HG03439 (cell line): ENCODE measurements around the gene ADGRA1.
"Not testable (repeated sequence)": the region's sequence is repeated elsewhere in the genome, so short reads cannot be mapped to it uniquely, and the experiment has no call there.

Experiments
- ATAC-seq: cut with Tn5 transposase; IDR thresholded peaks from one replicate; pipeline ENCODE4 v1.9.1; 2021; ENCODE audit warnings: mild to moderate bottlenecking, moderate library complexity; ENCODE audit not compliant: unreplicated experiment

Gene ADGRA1

DNA sequence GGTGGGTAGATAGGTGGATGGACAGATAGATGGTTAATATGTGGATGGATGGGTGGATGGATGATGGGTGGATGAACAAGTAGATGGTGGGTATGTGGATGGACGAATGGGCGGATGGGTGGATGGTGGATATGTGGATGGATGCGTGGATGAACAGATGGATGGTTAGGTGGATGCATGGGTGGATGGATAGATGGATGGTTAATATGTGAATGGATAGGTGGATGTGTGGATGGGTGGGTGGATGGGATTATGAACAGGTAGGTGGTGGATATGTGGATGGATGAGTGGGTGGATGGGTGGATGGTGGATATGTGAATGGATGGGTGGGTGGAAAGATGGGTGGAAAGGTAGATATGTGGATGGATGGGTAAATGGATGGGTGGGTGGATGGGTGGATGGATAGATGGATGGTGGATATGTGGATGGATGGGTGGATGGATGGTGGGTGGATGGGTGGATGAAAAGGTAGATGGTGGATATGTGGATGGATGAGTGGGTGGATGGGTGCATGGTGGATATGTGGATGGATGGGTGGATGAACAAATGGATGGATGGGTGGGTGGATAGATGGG lies 87.1 kb downstream of the ADGRA1 start:
- ATAC-seq: no peak

DNA sequence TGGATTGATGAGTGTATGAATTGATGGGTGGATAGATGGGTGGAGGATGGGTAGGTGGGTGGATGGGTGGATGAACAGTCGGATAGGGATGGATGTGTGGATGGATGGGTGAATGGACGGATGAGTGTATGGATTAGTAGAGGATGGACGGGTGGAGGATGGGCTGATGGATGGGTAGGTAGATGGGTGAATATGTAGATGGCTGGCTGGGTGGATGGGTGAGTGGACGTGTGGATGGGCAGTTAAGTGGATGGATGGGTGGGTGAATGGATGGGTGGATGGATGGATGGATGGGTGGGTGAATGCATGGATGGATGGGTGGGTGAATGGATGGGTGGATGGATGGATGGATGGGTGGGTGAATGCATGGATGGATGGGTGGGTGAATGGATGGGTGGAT lies 87.9 kb downstream of the ADGRA1 start:
- not testable (repeated sequence) for ATAC-seq

DNA sequence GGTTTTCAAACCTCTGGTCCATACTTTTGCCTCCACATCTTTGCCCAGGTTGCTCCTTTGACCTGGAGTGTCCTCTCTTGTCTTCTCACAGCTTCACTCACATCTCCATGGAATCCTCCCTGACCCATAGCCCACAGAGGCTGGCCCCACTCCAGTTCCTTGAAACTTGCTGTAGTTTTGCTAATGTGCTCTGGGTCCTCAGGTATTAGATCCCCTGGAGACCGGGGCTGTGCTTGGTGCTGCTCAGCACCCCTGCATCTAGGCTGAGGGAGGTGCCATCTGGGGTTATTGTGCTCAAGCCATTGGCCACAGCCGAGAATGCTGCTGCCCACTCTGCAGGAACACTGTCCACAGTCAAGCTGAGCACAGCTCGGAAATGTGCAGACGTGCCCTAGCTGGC lies 88.8 kb downstream of the ADGRA1 start:
- no peak for ATAC-seq

DNA sequence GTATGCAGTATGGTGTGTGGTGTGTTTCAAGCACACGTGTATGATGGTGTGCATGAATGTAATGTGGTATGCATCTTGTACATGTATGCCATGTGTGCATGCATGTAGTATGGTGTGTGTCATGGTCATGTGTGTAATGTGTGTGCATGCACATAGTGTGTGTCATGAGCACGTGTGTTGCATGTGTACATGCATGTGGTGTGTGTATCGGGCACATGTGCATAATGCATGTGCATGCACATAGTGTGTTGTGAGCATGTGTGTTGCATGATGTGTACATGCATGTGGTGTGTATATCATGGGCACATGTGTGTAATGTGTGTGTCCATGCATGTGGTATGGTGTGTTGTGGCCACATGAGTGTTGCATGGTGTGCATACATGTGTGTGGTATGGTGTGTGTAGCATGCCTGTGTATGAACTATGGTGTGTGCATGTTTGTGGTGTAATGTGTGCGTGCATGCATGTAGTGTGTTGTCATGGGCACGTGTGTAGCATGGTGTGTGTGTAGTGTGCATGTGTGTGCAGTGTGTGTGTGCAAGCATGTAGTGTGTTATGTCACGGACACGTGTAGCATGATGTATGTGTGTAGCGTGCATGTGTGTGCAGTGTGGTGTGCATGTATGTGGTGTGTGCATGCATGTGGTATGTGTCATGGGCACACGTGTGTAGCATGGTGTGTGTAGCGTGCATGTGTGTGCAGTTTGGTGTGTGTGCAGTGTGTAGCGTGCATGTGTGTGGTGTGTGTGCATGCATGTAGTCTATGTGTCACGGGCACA lies 89.8 kb downstream of the ADGRA1 start:
- no peak for ATAC-seq

DNA sequence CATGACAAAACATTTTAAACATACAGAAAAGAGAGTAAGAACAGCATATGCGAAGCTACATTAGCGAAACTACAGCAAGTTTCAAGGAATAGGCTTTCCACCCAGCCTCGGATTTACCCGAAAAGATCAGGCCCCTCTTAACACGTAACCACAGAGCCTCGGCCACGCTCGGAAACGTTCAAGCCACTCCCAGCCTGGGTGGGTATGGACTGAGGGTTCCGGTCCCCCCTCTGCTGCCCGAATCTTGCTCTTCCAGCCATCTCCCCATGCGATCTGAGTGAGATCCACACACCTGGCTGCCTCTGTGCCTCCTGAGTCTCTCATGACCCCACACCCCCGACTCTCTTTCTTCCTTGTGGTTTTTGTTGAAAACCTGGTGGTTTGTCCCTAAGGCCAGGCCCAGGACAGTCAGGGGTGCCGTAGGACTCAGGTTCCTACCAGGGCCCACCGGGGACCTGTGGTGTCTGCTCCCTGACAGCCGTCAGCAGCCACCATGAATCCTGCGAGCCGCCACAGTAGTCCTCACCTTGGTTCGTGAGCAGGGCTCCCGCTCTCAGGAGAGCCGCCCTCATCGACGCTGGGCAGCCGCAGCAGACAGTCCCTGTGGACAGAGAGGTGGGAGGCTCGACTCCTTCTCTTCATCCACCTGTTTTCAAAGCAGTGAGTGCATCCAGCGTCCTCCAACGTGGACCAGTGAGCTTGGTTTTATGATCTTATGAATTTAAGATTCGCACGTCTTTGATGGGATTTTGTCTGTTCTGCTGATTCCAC lies 90.8 kb downstream of the ADGRA1 start:
- ATAC-seq: no peak

DNA sequence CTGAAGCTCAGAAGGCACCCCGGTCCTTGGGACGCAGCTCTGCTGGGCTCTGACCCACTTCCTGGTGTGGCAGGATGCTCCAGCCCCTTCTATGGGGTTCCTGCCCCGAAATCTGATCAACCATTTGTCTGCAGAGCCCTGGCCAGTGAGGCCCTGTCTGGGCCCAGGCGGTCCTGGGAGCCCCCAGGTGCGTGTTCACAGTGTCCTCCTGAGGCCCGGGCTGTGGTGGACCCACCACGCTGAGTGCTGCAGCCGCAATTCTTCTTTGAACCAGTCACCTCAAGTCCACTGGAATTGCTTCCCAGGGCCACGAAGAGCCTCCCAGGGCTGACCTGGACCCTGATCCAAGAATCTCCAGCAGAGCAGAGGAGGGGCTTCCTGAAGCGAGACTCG lies 91.4 kb downstream of the ADGRA1 start:
- ATAC-seq: no peak

DNA sequence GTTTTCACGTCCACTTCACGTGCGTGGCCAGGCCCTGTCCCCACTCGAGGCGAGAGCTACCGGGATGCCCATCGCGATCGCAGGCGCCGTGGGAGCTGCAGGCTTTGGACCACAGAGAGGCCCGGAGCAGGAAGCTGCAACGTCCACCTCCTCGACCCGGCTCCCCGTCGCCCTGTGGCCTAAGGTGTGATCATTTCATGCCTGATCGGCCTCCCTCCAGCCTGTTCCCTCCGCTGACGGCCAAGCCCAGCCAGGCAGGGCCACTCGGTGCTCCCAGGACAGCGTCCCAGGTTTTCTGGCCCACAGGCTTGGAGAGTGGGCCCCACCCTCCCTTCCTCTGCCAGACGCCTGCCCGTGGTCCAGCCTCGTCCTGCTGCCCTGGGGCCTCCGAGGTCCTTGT lies 91.9 kb downstream of the ADGRA1 start:
- no peak for ATAC-seq

DNA sequence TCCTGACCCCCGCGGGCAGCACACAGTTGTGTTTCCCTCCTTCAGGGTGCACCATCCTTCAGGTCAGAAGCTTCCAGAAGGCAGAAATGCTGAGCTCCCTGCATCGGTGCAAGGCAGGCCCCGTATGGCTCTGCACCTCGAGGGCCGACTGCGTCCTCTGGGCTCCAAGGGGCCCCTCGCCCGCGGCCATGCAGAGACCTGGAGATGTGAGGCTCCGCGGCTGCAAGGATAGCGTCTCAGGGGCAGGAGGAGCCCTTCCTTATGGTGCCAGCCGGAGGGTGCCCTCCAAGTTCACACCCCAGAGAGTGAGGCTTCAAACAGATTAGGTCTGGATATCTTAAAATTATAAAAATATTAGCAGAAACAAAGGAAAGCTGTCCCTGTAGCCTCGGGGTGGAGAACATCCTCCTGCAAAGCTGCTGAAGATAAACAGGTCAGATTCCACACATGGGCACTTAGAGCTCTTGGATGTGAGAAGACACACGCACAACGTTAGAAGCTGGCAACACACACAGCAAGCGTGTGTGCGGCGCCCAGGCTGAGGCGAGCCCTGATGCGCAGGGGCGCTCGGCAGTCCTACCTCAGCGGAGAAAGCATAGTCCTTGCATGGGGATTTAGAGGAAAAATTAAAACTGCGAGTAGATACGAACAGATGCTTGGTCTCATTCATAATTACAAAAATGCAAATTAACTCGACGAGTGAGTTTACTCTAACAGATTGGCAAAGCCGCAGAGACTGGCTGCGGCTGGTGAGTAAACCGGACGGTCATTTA lies 92.7 kb downstream of the ADGRA1 start:
- ATAC-seq: no peak

DNA sequence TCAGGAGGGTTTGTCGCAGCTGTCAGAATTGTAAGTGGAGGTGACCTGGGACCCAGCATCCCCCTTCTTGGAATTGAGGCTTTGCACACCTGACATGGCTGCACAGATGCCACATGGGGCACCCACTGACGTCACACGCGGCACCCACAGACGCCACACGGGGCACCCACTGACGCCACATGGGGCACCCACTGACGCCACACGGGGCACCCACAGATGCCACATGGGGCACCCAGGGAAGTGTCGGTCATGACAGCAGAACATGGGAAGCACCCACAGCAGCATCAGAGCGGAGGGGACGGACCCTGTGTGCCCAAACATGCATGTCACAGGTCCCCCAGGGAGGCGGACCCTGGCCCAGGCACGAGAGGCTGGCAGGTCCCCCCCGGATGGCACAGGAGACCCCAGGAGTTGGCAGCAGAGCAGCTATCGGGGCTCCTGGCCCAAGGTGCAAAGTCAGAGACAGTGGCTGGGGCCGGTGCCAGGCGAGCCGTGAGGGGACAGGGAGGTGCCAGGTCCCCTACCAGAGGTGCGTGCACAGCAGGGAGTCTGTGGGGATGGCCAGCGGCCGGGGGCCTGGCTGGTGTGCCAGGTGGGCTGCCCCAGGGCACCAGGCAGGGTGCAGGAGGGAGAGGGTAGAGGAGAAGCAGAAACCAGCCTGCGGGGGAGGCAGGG lies 93.4 kb downstream of the ADGRA1 start:
- ATAC-seq: no peak
